OCI-LY1 (cell line): ENCODE measurements around the gene MRTFB.

Source experiments
- H2AFZ ChIP-seq: fragments of 200-600 bp; sonication (generic), shearing (Covaris generic); 2 replicates; pipeline ENCODE4 v1.6.0; 2014; ENCODE audit warnings: antibody characterized with exemption, mild to moderate bottlenecking, low read length
- H3F3A ChIP-seq: fragments of 200-600 bp; sonication (generic), shearing (Covaris generic); 2 replicates; pipeline ENCODE4 v1.6.0; 2014; ENCODE audit warnings: mild to moderate bottlenecking, antibody characterized with exemption, low read length, moderate library complexity; ENCODE audit not compliant: insufficient read depth
- H3K27ac ChIP-seq: fragments of 200-600 bp; sonication (generic); 2 replicates; pipeline ENCODE4 v1.5.1; 2014; ENCODE audit warnings: low read length, mixed run types, mild to moderate bottlenecking, low read depth; ENCODE audit not compliant: poor library complexity, severe bottlenecking
- H3K27me3 ChIP-seq: fragments of 200-600 bp; sonication (generic); 2 replicates; pipeline ENCODE4 v1.6.0; 2014; ENCODE audit warnings: antibody characterized with exemption, mild to moderate bottlenecking, low read length, moderate library complexity; ENCODE audit not compliant: insufficient read depth
- H3K36me3 ChIP-seq: fragments of 200-600 bp; sonication (generic); 2 replicates; pipeline ENCODE4 v1.6.1; 2014; ENCODE audit warnings: mild to moderate bottlenecking, antibody characterized with exemption, low read length, moderate library complexity, mixed read lengths; ENCODE audit not compliant: insufficient read depth
- H3K4me1 ChIP-seq: fragments of 200-600 bp; sonication (generic); 2 replicates; pipeline ENCODE4 v1.5.1; 2014; ENCODE audit warnings: mild to moderate bottlenecking, low read length, moderate library complexity; ENCODE audit not compliant: insufficient read depth, severe bottlenecking
- H3K4me2 ChIP-seq: fragments of 200-600 bp; sonication (generic), shearing (Covaris generic); 2 replicates; pipeline ENCODE4 v1.6.1; 2014; ENCODE audit warnings: low read length
- H3K4me3 ChIP-seq: fragments of 200-600 bp; sonication (generic); 2 replicates; pipeline ENCODE4 v1.5.1; 2014; ENCODE audit warnings: low read length, low read depth, mild to moderate bottlenecking, mixed read lengths; ENCODE audit not compliant: poor library complexity, severe bottlenecking
- H3K79me2 ChIP-seq: fragments of 200-600 bp; shearing (Covaris generic); 2 replicates; pipeline ENCODE4 v1.6.1; 2016; ENCODE audit warnings: mixed run types, low read length, mixed read lengths; ENCODE audit not compliant: insufficient read depth
- H3K9ac ChIP-seq: fragments of 200-600 bp; sonication (generic), shearing (Covaris generic); 2 replicates; pipeline ENCODE4 v1.6.1; 2014; ENCODE audit warnings: mild to moderate bottlenecking, low read length, mixed read lengths
- H3K9me2 ChIP-seq: fragments of 200-600 bp; sonication (generic), shearing (Covaris generic); 2 replicates; pipeline ENCODE4 v1.6.1; 2014; ENCODE audit warnings: low read depth, mild to moderate bottlenecking, low read length, mixed read lengths
- H3K9me3 ChIP-seq: fragments of 200-600 bp; shearing (Covaris generic); 2 replicates; pipeline ENCODE4 v1.6.1; 2014; ENCODE audit warnings: low read length, mixed read lengths
- H4K20me1 ChIP-seq: fragments of 200-600 bp; sonication (generic), shearing (Covaris generic); 2 replicates; pipeline ENCODE4 v1.6.0; 2016; ENCODE audit warnings: mild to moderate bottlenecking, low read length; ENCODE audit not compliant: insufficient read depth
- EZH2 ChIP-seq: fragments of 200-600 bp; sonication (generic), shearing (Covaris generic); IDR thresholded peaks from 2 replicates; pipeline ENCODE4 v1.8.0; 2017; ENCODE audit warnings: borderline replicate concordance, mixed run types, mild to moderate bottlenecking, antibody characterized with exemption, low read length, moderate library complexity, mixed read lengths
- TF ChIP-seq, protein P1 (sequence below): fragments of 200-600 bp; sonication (generic), shearing (Covaris generic); IDR thresholded peaks from 2 replicates; pipeline ENCODE4 v1.5.1; 2017; ENCODE audit warnings: mild to moderate bottlenecking, antibody characterized with exemption, low read length, moderate library complexity, mixed read lengths

MRTFB gene

GRCh38 chr16:14285513-14286367 is 214.6 kb downstream of the MRTFB start:
- H2AFZ ChIP-seq: peak overlapping the region; percentile 99
- no peak for TF ChIP-seq EZH2
- H3K9ac ChIP-seq: peak overlapping the region; percentile 61
- H3K27ac ChIP-seq: peak overlapping the region; percentile 71
- H3K4me3 ChIP-seq: peak overlapping the region; percentile 67
- H4K20me1 ChIP-seq: no peaks in the 10 kb centered on the region
- H3K36me3 ChIP-seq: no peaks in the 10 kb centered on the region
- H3K27me3 ChIP-seq: no peaks in the 10 kb centered on the region
- peak overlapping the region; percentile 98 for H3K4me2 ChIP-seq
- H3K79me2 ChIP-seq: no peaks in the 10 kb centered on the region
- no peaks in the 10 kb centered on the region for H3K9me2 ChIP-seq
- H3K4me1 ChIP-seq: peaks cover 17% of the 10 kb centered on the region
- peaks cover 15% of the 10 kb centered on the region for H3K9me3 ChIP-seq
- no peaks in the 10 kb centered on the region for H3F3A ChIP-seq

GRCh38 chr16:14286368-14287230 is 215.5 kb downstream of the MRTFB start:
- Histone ChIP-seq H4K20me1 (no peaks in the 10 kb centered on the region), H3K9me2 (no peaks in the 10 kb centered on the region), H3K9me3 (peaks cover 15% of the 10 kb centered on the region), H3K9ac (peak overlapping the region; percentile 58), H2AFZ (peak overlapping the region; percentile 99), H3K79me2 (no peaks in the 10 kb centered on the region), H3K4me3 (peak overlapping the region; percentile 67), H3F3A (no peaks in the 10 kb centered on the region), H3K36me3 (no peaks in the 10 kb centered on the region), H3K4me1 (peaks cover 17% of the 10 kb centered on the region), H3K4me2 (peak overlapping the region; percentile 98), H3K27me3 (no peaks in the 10 kb centered on the region), H3K27ac (peak overlapping the region; percentile 71)
- TF ChIP-seq EZH2: no peak
- TF ChIP-seq, protein P1, sequence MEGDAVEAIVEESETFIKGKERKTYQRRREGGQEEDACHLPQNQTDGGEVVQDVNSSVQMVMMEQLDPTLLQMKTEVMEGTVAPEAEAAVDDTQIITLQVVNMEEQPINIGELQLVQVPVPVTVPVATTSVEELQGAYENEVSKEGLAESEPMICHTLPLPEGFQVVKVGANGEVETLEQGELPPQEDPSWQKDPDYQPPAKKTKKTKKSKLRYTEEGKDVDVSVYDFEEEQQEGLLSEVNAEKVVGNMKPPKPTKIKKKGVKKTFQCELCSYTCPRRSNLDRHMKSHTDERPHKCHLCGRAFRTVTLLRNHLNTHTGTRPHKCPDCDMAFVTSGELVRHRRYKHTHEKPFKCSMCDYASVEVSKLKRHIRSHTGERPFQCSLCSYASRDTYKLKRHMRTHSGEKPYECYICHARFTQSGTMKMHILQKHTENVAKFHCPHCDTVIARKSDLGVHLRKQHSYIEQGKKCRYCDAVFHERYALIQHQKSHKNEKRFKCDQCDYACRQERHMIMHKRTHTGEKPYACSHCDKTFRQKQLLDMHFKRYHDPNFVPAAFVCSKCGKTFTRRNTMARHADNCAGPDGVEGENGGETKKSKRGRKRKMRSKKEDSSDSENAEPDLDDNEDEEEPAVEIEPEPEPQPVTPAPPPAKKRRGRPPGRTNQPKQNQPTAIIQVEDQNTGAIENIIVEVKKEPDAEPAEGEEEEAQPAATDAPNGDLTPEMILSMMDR: peak; percentile 45

- H3K4me2 ChIP-seq: no peak overlapping the region
- H3K36me3 ChIP-seq: no peaks in the 10 kb centered on the region
These were observed 218.7 kb downstream of the MRTFB start for GRCh38 chr16:14289692-14290340.

More at GRCh38 chr16:14289692-14290340, 218.7 kb downstream of the MRTFB start:
- Histone ChIP-seq H3K9me3 (peaks cover 15% of the 10 kb centered on the region), H3F3A (no peaks in the 10 kb centered on the region), H4K20me1 (no peaks in the 10 kb centered on the region), H3K4me3 (no peak overlapping the region), H3K27ac (no peak overlapping the region), H3K79me2 (no peaks in the 10 kb centered on the region), H3K9ac (no peak overlapping the region), H3K4me1 (peaks cover 11% of the 10 kb centered on the region), H3K9me2 (no peaks in the 10 kb centered on the region), H2AFZ (no peak overlapping the region), H3K27me3 (no peaks in the 10 kb centered on the region; the same call in 1 of the 2 replicates)
- TF ChIP-seq, protein P1: peak; percentile 64
- no peak for TF ChIP-seq EZH2
